Neural progenitor cell (in vitro differentiated cells): Measurements from ENCODE around the gene AK5. TPM values are rescaled to one million over a fixed set of nuclear protein-coding genes. Genes with fewer than 3 reads are reported as not detected.

ENCODE experiments used
- DNase-seq: peaks from one replicate; pipeline ENCODE4 v3.0.0-alpha.2; 2016; ENCODE audit warnings: low spot score
- H2AFZ ChIP-seq: fragments of 200-600 bp; sonication (generic); replicated peaks from 2 replicates; pipeline ENCODE4 v1.6.1; 2016; ENCODE audit warnings: antibody characterized with exemption
- H3F3A ChIP-seq: fragments of 200-600 bp; sonication (generic); 2 replicates; pipeline ENCODE4 v1.6.1; 2016; ENCODE audit warnings: antibody characterized with exemption, low read depth
- H3K27ac ChIP-seq: fragments of 200-600 bp; sonication (generic); 2 replicates; pipeline ENCODE4 v1.5.1; 2016; ENCODE audit warnings: mild to moderate bottlenecking
- H3K27me3 ChIP-seq: fragments of 200-600 bp; sonication (generic); 2 replicates; pipeline ENCODE4 v1.6.1; 2016; ENCODE audit warnings: mild to moderate bottlenecking, moderate library complexity
- H3K36me3 ChIP-seq: fragments of 200-600 bp; sonication (generic); 2 replicates; pipeline ENCODE4 v1.5.1; 2016
- H3K4me1 ChIP-seq: fragments of 200-600 bp; sonication (generic); 2 replicates; pipeline ENCODE4 v1.6.1; 2016; ENCODE audit warnings: mixed run types
- H3K4me2 ChIP-seq: fragments of 200-600 bp; sonication (generic); 2 replicates; pipeline ENCODE4 v1.6.1; 2016
- H3K4me3 ChIP-seq: fragments of 200-600 bp; sonication (generic); 2 replicates; pipeline ENCODE4 v1.5.1; 2016
- H3K79me2 ChIP-seq: fragments of 200-600 bp; sonication (generic); 2 replicates; pipeline ENCODE4 v1.6.1; 2016; ENCODE audit warnings: low read depth
- H3K9ac ChIP-seq: fragments of 200-600 bp; sonication (generic); 2 replicates; pipeline ENCODE4 v1.6.1; 2016
- H3K9me3 ChIP-seq: fragments of 200-600 bp; sonication (generic); 2 replicates; pipeline ENCODE4 v1.5.1; 2016; ENCODE audit warnings: low read depth
- H4K20me1 ChIP-seq: fragments of 200-600 bp; sonication (generic); 2 replicates; pipeline ENCODE4 v1.6.1; 2016; ENCODE audit warnings: low read depth
- H3K27ac Mint-ChIP-seq: 3 replicates; pipeline ENCODE4 v1.8.0; 2021; ENCODE audit warnings: mixed read lengths
- H3K27me3 Mint-ChIP-seq: 2 replicates; pipeline ENCODE4 v1.8.0; 2022; ENCODE audit warnings: low read depth, mild to moderate bottlenecking, inconsistent platforms, moderate library complexity, mixed read lengths; ENCODE audit not compliant: insufficient read depth
- H3K36me3 Mint-ChIP-seq: 3 replicates; pipeline ENCODE4 v1.8.0; 2021; ENCODE audit warnings: mixed read lengths
- H3K4me1 Mint-ChIP-seq: 3 replicates; pipeline ENCODE4 v1.8.0; 2021; ENCODE audit warnings: mixed read lengths
- H3K4me3 Mint-ChIP-seq: 3 replicates; pipeline ENCODE4 v1.8.0; 2021; ENCODE audit warnings: mild to moderate bottlenecking, moderate library complexity, mixed read lengths
- H3K9me3 Mint-ChIP-seq: 3 replicates; pipeline ENCODE4 v1.8.0; 2020; ENCODE audit warnings: mixed read lengths
- EZH2 ChIP-seq: fragments of 200-600 bp; sonication (generic); IDR thresholded peaks from 2 replicates; pipeline ENCODE4 v1.6.1; 2017; ENCODE audit warnings: antibody characterized with exemption, mild to moderate bottlenecking, moderate library complexity
- EZH2phosphoT487 ChIP-seq: fragments of 200-600 bp; sonication (generic); IDR thresholded peaks from 2 replicates; pipeline ENCODE4 v1.6.1; 2017; ENCODE audit warnings: antibody characterized with exemption
- total RNA-seq: library from RNA; depleted of rRNA; stranded (reverse); fragments of >200 nt; gene quantifications from 2 replicates; pipeline ENCODE4 v1.2.3, GENCODE V29; 2015; ENCODE audit warnings: low replicate concordance
- TF ChIP-seq, protein P1 (sequence below): fragments of 200-600 bp; sonication (generic); IDR thresholded peaks from 2 replicates; pipeline ENCODE4 v1.5.1; 2017; ENCODE audit warnings: antibody characterized with exemption, mild to moderate bottlenecking

The AK5 gene
- total RNA-seq, 1 donor from 2014 or later: 1.8 TPM

DNA sequence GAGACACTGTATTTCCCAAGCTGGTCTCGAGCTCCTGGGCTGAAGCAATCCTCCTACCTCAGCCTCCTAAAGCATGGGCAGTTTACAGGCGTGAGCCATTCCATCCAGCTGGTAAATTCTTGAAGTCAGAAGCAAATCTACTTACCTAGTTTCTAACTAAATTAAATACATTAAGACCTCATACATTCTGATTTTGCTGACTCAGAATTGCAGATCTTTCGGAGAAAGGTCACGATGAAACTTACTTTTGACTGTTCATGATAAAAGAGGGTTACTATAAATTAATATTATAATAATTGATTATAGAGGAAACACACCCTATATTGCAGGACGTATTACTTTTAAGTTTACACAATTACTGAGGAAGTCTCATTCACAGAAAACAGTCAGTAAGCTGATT, 268.3 kb downstream of the AK5 start:
- no peak overlapping the region for H2AFZ ChIP-seq
- TF ChIP-seq, protein P1, sequence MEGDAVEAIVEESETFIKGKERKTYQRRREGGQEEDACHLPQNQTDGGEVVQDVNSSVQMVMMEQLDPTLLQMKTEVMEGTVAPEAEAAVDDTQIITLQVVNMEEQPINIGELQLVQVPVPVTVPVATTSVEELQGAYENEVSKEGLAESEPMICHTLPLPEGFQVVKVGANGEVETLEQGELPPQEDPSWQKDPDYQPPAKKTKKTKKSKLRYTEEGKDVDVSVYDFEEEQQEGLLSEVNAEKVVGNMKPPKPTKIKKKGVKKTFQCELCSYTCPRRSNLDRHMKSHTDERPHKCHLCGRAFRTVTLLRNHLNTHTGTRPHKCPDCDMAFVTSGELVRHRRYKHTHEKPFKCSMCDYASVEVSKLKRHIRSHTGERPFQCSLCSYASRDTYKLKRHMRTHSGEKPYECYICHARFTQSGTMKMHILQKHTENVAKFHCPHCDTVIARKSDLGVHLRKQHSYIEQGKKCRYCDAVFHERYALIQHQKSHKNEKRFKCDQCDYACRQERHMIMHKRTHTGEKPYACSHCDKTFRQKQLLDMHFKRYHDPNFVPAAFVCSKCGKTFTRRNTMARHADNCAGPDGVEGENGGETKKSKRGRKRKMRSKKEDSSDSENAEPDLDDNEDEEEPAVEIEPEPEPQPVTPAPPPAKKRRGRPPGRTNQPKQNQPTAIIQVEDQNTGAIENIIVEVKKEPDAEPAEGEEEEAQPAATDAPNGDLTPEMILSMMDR: no peak
- H3K27me3 ChIP-seq: no peaks in the 10 kb centered on the region
- H3K36me3 ChIP-seq: no peaks in the 10 kb centered on the region
- H3K4me3 ChIP-seq: no peak overlapping the region
- H3K79me2 ChIP-seq: no peaks in the 10 kb centered on the region
- no peaks in the 10 kb centered on the region for H3K9me3 ChIP-seq
- Mint-ChIP-seq H3K27me3 (no peaks in the 10 kb centered on the region), H3K27ac (no peak overlapping the region), H3K9me3 (peaks cover under 1% of the 10 kb centered on the region), H3K4me3 (no peak overlapping the region), H3K4me1 (peaks cover 9% of the 10 kb centered on the region), H3K36me3 (no peaks in the 10 kb centered on the region)
- no peak overlapping the region for H3K9ac ChIP-seq
- no peaks in the 10 kb centered on the region for H4K20me1 ChIP-seq
- H3K4me1 ChIP-seq: peaks cover 17% of the 10 kb centered on the region
- no peak overlapping the region for H3K27ac ChIP-seq
- peaks cover 10% of the 10 kb centered on the region for H3F3A ChIP-seq
- H3K4me2 ChIP-seq: no peak overlapping the region
- DNase-seq: no peak

GRCh38 chr1:77552626-77553025, 270.8 kb downstream of the AK5 start:
- no peak overlapping the region for H3K9ac ChIP-seq
- Mint-ChIP-seq H3K36me3 (peaks cover 2% of the 10 kb centered on the region), H3K4me3 (no peak overlapping the region)

DNA sequence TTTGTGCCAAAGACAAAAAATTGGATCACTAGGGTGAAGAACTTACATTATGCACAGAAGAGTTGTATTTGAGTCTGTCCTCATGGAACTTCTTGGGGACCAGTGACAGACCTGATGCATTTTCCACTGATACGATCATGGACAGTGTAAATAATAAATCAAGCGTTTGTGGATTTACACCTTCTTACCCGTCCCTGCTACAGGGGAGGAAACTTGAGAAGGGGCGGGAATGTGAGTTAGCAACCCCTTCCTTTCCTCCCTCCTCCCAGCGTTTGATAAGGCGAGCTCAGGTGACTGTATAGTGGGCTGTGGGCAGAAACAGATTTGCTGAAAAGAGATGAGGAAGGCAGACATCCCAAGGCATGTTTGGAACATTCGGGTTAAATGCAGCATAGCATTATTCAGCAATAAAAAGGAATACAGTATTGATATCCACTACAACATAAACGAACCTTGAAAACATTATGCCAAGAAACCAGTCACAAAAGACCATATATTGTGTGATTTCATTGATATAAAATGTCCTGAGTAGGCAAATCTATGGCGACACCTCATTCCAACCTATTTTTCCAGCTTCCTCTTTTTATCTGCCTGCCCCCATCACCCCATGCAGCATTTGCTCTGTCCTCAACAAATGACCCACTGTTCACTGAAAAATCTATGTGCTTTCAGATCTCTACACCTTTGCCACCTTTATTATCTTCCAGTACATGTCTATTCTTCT, 271.9 kb downstream of the AK5 start:
- Histone ChIP-seq H3K27ac (no peak overlapping the region), H3K36me3 (no peaks in the 10 kb centered on the region), H3K4me1 (no peaks in the 10 kb centered on the region), H3K79me2 (no peaks in the 10 kb centered on the region), H4K20me1 (no peaks in the 10 kb centered on the region), H2AFZ (no peak overlapping the region), H3K4me2 (no peak overlapping the region), H3K9me3 (no peaks in the 10 kb centered on the region), H3K27me3 (no peaks in the 10 kb centered on the region), H3K9ac (no peak overlapping the region), H3F3A (no peaks in the 10 kb centered on the region), H3K4me3 (no peak overlapping the region)
- Mint-ChIP-seq H3K4me3 (no peak overlapping the region), H3K4me1 (no peaks in the 10 kb centered on the region), H3K36me3 (peaks cover 2% of the 10 kb centered on the region), H3K27me3 (no peaks in the 10 kb centered on the region), H3K27ac (no peak overlapping the region), H3K9me3 (peaks cover 2% of the 10 kb centered on the region)
- TF ChIP-seq EZH2phosphoT487 (no peak), EZH2 (no peak)
- TF ChIP-seq, protein P1: no peak
- DNase-seq: no peak

More at GRCh38 chr1:77552626-77553025, 270.8 kb downstream of the AK5 start:
- Histone ChIP-seq H3K4me2 (no peak overlapping the region), H2AFZ (no peak overlapping the region), H3K4me1 (no peaks in the 10 kb centered on the region), H3K36me3 (no peaks in the 10 kb centered on the region), H3K27ac (no peak overlapping the region), H3K4me3 (no peak overlapping the region), H3K27me3 (no peaks in the 10 kb centered on the region), H3F3A (no peaks in the 10 kb centered on the region), H4K20me1 (no peaks in the 10 kb centered on the region), H3K79me2 (no peaks in the 10 kb centered on the region), H3K9me3 (no peaks in the 10 kb centered on the region)
- no peak overlapping the region for H3K27ac Mint-ChIP-seq
- H3K4me1 Mint-ChIP-seq: peaks cover 2% of the 10 kb centered on the region
- peaks cover 2% of the 10 kb centered on the region for H3K9me3 Mint-ChIP-seq
- no peak for TF ChIP-seq EZH2phosphoT487
- TF ChIP-seq, protein P1: no peak
- H3K27me3 Mint-ChIP-seq: no peaks in the 10 kb centered on the region
- no peak for DNase-seq
